HAP-1 (cell line): ENCODE results near the gene MAGI2.

Source experiments
- DNase-seq, 2 experiments: peaks; one replicate each; pipeline ENCODE4 v3.0.0-alpha.2; 2016 to 2020; ENCODE audit warnings: low spot score in 2 of 2
- H3K27me3 ChIP-seq: fragments of 250-450 bp; sonication (Bioruptor Pico); 2 replicates; pipeline ENCODE4 v1.5.1; 2020; ENCODE audit warnings: low read depth, mild to moderate bottlenecking, moderate library complexity
- H3K36me3 ChIP-seq: fragments of 250-450 bp; sonication (Bioruptor Pico); replicated peaks from 2 replicates; pipeline ENCODE4 v1.5.1; 2020; ENCODE audit warnings: mild to moderate bottlenecking
- H3K4me1 ChIP-seq: fragments of 250-450 bp; sonication (Bioruptor Pico); 2 replicates; pipeline ENCODE4 v1.5.1; 2020; ENCODE audit warnings: mild to moderate bottlenecking
- H3K4me3 ChIP-seq: fragments of 250-450 bp; sonication (Bioruptor Pico); 2 replicates; pipeline ENCODE4 v1.5.1; 2020; ENCODE audit warnings: mild to moderate bottlenecking, moderate library complexity
- H3K9me3 ChIP-seq: fragments of 250-450 bp; sonication (Bioruptor Pico); 2 replicates; pipeline ENCODE4 v1.5.1; 2020; ENCODE audit warnings: mild to moderate bottlenecking, moderate library complexity
- in situ Hi-C: fragments of 300-500 bp; cut with MboI; formaldehyde crosslinking; loops from 3 replicates; pipeline ENCODE4 v1.14.3; 2020; ENCODE audit warnings: low sequenced_read_pairs, inconsistent platforms, mixed read lengths

Gene MAGI2

DNA sequence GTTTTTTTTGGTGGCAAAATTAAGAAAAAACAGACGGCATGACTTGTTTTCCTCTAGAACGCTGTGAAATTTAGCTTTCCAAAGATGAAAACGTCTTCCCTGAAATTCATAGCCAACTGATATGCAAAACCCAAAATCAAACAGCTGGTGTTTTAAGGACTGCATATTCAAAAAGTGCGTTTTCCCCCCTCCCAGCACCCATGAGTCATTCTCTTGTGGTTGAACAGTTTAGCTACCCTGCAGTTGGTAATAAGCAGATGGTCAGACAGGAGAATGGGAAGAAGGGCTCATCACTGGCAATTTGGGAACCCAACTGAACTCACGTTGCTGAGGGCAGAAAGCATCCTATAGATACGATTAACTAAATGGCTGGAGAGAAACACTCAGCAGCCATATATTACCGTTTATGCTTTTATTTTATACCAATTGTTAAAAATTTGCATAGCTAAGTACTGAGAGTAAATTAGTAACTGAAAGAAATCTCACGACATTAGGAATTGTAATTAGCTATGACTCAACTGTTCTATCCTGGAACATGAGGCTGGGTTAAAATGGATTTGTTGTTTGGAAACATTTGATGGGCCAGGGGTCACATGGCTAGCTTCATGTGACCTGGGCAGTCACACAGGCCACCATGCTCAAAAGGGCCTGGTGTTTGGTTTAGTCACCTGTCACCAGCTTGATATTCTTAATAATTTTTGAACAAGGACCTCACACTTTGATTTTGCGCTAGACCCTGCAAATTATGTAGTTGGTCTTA, 1311.8 kb downstream of the MAGI2 start:
- Histone ChIP-seq H3K9me3 (no peaks in the 10 kb centered on the region), H3K4me3 (no peak overlapping the region), H3K36me3 (no peaks in the 10 kb centered on the region), H3K4me1 (peaks cover 3% of the 10 kb centered on the region), H3K27me3 (no peaks in the 10 kb centered on the region)
- no peak for DNase-seq
- in situ Hi-C loops: no loop called here

GRCh38 chr7:78140109-78140508, 1313.4 kb downstream of the MAGI2 start:
- no peaks in the 10 kb centered on the region; the same call in 1 of the 2 replicates for H3K4me1 ChIP-seq
- H3K36me3 ChIP-seq: no peaks in the 10 kb centered on the region
- no peaks in the 10 kb centered on the region for H3K9me3 ChIP-seq
- H3K4me3 ChIP-seq: no peak overlapping the region
- H3K27me3 ChIP-seq: no peaks in the 10 kb centered on the region
- in situ Hi-C loops: no loop called here
- DNase-seq: no peak

DNA sequence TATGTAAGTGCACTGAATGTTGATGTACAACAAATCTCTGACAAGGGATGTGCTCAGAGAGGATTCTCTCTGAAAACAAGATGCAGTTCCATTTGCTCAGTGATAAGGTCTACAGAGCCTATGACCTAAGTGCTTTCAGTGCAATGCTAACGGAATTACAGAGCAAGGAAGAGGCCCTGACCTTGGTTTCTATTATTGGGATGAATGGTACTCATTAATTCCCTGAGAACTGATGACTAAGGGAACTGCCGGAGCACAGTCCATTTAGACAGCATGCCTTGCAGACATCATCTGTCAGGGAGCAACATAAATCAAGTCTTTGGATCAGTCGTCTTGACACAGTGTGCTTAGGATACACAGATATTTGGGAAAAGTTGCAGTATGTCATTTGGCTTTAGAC, 1314.1 kb downstream of the MAGI2 start:
- Histone ChIP-seq H3K4me3 (no peak overlapping the region), H3K9me3 (no peaks in the 10 kb centered on the region), H3K4me1 (no peaks in the 10 kb centered on the region; the same call in 1 of the 2 replicates), H3K27me3 (no peaks in the 10 kb centered on the region), H3K36me3 (no peaks in the 10 kb centered on the region)
- no peak for DNase-seq
- in situ Hi-C loops: no loop called here

DNA sequence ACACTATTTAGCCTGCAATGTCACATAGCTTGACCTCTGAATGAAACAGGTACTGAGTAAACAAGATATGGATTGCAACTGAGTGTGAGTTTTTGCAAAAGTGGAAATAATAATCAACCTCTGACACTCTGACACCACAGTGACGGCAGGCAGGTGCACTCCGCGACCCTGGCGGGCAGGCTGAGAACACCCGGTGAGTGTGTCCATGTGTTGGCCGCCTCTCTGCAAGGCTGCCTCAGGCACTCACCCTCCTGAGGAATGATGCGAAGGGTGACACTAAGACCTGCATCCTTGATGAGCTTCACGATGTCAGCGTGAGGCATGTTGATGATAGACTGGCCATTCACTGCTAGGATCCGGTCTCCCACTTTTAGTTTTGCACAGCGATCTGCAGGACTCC, 1318.7 kb downstream of the MAGI2 start:
- no peak for DNase-seq
- no peaks in the 10 kb centered on the region for H3K4me1 ChIP-seq
- in situ Hi-C loops: no loop called here
- H3K36me3 ChIP-seq: no peaks in the 10 kb centered on the region
- no peaks in the 10 kb centered on the region for H3K27me3 ChIP-seq
- H3K4me3 ChIP-seq: no peak overlapping the region
- H3K9me3 ChIP-seq: no peaks in the 10 kb centered on the region

DNA sequence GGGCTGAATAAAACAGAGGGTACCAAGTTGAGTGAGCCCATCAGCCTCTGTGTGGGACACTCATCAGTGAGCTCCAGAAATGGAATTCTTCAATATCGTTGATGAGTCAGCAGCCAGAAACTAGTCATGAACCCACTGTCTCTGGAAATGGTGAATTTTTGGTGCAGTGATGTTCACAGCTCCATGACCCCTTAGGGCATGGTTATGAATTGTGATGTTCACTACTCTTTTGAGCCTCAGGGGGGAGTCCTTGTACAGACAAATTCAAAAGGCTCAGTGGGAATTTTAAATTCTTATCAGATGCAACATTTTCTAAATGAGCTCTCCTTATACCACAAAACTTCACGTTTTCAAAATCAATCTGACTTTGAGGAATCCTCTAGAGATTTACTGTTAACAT, 1319.2 kb downstream of the MAGI2 start:
- Histone ChIP-seq H3K27me3 (no peaks in the 10 kb centered on the region), H3K4me1 (no peaks in the 10 kb centered on the region), H3K36me3 (no peaks in the 10 kb centered on the region), H3K9me3 (no peaks in the 10 kb centered on the region), H3K4me3 (no peak overlapping the region)
- peak; percentile 61 to 63 for DNase-seq
- in situ Hi-C loops: no loop called here

- DNase-seq: no peak
- in situ Hi-C loops: no loop called here
Measured at GRCh38 chr7:78130446-78131215, 1322.8 kb downstream of the MAGI2 start.

GRCh38 chr7:78129865-78130264, 1323.6 kb downstream of the MAGI2 start:
- H3K27me3 ChIP-seq: no peaks in the 10 kb centered on the region
- no peak overlapping the region for H3K4me3 ChIP-seq
- in situ Hi-C loops: no loop called here
- no peaks in the 10 kb centered on the region for H3K9me3 ChIP-seq
- no peaks in the 10 kb centered on the region for H3K36me3 ChIP-seq
- DNase-seq: no peak
- no peaks in the 10 kb centered on the region; the same call in 1 of the 2 replicates for H3K4me1 ChIP-seq

More at GRCh38 chr7:78130446-78131215, 1322.8 kb downstream of the MAGI2 start:
- Histone ChIP-seq H3K4me3 (no peak overlapping the region), H3K4me1 (no peaks in the 10 kb centered on the region; the same call in 1 of the 2 replicates), H3K9me3 (no peaks in the 10 kb centered on the region), H3K27me3 (no peaks in the 10 kb centered on the region), H3K36me3 (no peaks in the 10 kb centered on the region)

GRCh38 chr7:78127009-78127408, 1326.5 kb downstream of the MAGI2 start:
- in situ Hi-C loops: no loop called here
- Histone ChIP-seq H3K9me3 (no peaks in the 10 kb centered on the region), H3K36me3 (no peaks in the 10 kb centered on the region), H3K27me3 (no peaks in the 10 kb centered on the region), H3K4me3 (no peak overlapping the region), H3K4me1 (no peaks in the 10 kb centered on the region; the same call in 1 of the 2 replicates)
- DNase-seq: no peak

DNA sequence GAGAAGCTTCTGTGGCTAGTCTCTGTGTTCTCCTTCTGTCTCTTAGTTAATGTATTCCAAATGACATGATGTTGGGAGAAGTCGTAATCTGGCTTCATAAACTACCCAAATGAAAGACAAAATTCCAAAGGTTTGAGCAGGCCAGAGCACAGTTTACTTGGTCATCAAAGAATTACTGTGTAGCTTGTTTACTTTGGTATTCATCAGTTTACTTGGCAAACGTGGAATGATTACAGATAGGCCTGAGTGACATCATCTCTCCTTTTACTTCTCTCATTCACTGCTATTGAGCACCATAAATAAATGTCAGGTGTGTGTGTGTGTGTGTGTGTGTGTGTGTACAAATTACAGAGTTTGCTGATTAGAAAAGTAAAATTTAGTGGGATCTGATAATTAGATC, 1327.6 kb downstream of the MAGI2 start:
- DNase-seq: no peak
- in situ Hi-C loops: no loop called here
- Histone ChIP-seq H3K9me3 (no peaks in the 10 kb centered on the region), H3K36me3 (no peaks in the 10 kb centered on the region), H3K4me3 (no peak overlapping the region), H3K27me3 (no peaks in the 10 kb centered on the region), H3K4me1 (no peaks in the 10 kb centered on the region; the same call in 1 of the 2 replicates)

- Histone ChIP-seq H3K27me3 (no peaks in the 10 kb centered on the region), H3K36me3 (no peaks in the 10 kb centered on the region), H3K4me1 (no peaks in the 10 kb centered on the region; the same call in 1 of the 2 replicates), H3K9me3 (no peaks in the 10 kb centered on the region), H3K4me3 (no peak overlapping the region)
- DNase-seq: no peak
- in situ Hi-C loops: no loop called here
Measured at GRCh38 chr7:78124216-78124615, 1329.3 kb downstream of the MAGI2 start.

GRCh38 chr7:78121888-78122287, 1331.6 kb downstream of the MAGI2 start:
- no peaks in the 10 kb centered on the region for H3K9me3 ChIP-seq
- no peak for DNase-seq
- H3K36me3 ChIP-seq: no peaks in the 10 kb centered on the region
- no peak overlapping the region for H3K4me3 ChIP-seq
- H3K4me1 ChIP-seq: no peaks in the 10 kb centered on the region
- 0 out of 2 replicates have a peak, but pooled peaks cover 2% of the 10 kb centered on the region for H3K27me3 ChIP-seq
- in situ Hi-C loops: no loop called here

GRCh38 chr7:78118470-78118869, 1335.0 kb downstream of the MAGI2 start:
- Histone ChIP-seq H3K9me3 (no peaks in the 10 kb centered on the region), H3K4me1 (no peaks in the 10 kb centered on the region), H3K36me3 (no peaks in the 10 kb centered on the region), H3K27me3 (0 out of 2 replicates have a peak, but pooled peaks cover 2% of the 10 kb centered on the region), H3K4me3 (no peak overlapping the region)
- no peak for DNase-seq
- in situ Hi-C loops: no loop called here

- DNase-seq: no peak
- Histone ChIP-seq H3K4me1 (no peaks in the 10 kb centered on the region), H3K36me3 (no peaks in the 10 kb centered on the region), H3K27me3 (0 out of 2 replicates have a peak, but pooled peaks cover 2% of the 10 kb centered on the region), H3K9me3 (no peaks in the 10 kb centered on the region), H3K4me3 (no peak overlapping the region)
- in situ Hi-C loops: no loop called here
Measured at GRCh38 chr7:78115876-78116275, 1337.6 kb downstream of the MAGI2 start.

- in situ Hi-C loops: no loop called here
- no peak for DNase-seq
- Histone ChIP-seq H3K9me3 (no peaks in the 10 kb centered on the region), H3K27me3 (0 out of 2 replicates have a peak, but pooled peaks cover 2% of the 10 kb centered on the region), H3K4me1 (no peaks in the 10 kb centered on the region), H3K36me3 (no peaks in the 10 kb centered on the region), H3K4me3 (no peak overlapping the region)
Measured at GRCh38 chr7:78114993-78115392, 1338.5 kb downstream of the MAGI2 start.
